ENCODE results near the gene ANKRD22.

DNA sequence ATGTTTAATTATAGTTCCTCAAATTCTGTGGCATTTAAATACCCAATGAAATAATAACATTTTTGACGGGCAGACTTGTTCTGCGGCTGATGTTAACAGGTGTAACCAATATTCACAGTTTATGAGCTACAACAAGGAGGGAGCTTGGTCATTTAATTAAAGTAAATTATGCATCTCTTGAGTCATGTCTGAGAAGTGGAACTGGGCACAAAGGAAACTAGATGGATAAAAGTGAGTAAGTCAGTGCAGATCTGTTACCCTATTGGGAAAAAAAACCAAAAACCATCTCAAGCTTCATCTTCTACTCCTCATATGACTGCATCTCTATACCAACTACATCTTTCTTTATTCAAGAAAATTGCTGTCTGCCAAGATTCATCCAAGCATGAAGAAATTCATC lies 24.0 kb downstream of the ANKRD22 start:
- TF ChIP-seq EZH2 (optimal IDR thresholded peaks at IDR 0.05; ENCODE audit: low read depth, low read length): no peak
- TF ChIP-seq, protein P1, sequence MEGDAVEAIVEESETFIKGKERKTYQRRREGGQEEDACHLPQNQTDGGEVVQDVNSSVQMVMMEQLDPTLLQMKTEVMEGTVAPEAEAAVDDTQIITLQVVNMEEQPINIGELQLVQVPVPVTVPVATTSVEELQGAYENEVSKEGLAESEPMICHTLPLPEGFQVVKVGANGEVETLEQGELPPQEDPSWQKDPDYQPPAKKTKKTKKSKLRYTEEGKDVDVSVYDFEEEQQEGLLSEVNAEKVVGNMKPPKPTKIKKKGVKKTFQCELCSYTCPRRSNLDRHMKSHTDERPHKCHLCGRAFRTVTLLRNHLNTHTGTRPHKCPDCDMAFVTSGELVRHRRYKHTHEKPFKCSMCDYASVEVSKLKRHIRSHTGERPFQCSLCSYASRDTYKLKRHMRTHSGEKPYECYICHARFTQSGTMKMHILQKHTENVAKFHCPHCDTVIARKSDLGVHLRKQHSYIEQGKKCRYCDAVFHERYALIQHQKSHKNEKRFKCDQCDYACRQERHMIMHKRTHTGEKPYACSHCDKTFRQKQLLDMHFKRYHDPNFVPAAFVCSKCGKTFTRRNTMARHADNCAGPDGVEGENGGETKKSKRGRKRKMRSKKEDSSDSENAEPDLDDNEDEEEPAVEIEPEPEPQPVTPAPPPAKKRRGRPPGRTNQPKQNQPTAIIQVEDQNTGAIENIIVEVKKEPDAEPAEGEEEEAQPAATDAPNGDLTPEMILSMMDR (IDR thresholded peaks at IDR 0.05; ENCODE audit: low read length): no peak
- no peak for TF ChIP-seq EZH2phosphoT487 (IDR thresholded peaks at IDR 0.05; ENCODE audit: low read length)
